Fibroblast of pulmonary artery (primary cell): ENCODE data around the gene LGALS1.
A peak's percentile ranks its signal among the peaks of the same experiment; 100 is the strongest.
"Not testable (repeated sequence)": the region's sequence is repeated elsewhere in the genome, so short reads cannot be mapped to it uniquely, and the experiment has no call there.

ENCODE experiments used
- DNase-seq: peaks from one replicate; pipeline ENCODE4 v3.0.0-alpha.2; 2010; ENCODE audit warnings: low read depth
- H3K4me3 ChIP-seq: replicated peaks from 2 replicates; pipeline ENCODE4 v1.5.1; 2011; ENCODE audit warnings: low read depth, mild to moderate bottlenecking, control low read depth, low read length, moderate library complexity
- CTCF ChIP-seq: IDR thresholded peaks from 2 replicates; pipeline ENCODE4 v1.5.1; 2011; ENCODE audit warnings: mild to moderate bottlenecking, control low read depth, low read length, inconsistent platforms; ENCODE audit errors: missing control alignments

Gene LGALS1

GRCh38 chr22:37692627-37693285, 17.3 kb downstream of the LGALS1 start:
- no peak for TF ChIP-seq CTCF
- no peak for DNase-seq
- no peak overlapping the region for H3K4me3 ChIP-seq

DNA sequence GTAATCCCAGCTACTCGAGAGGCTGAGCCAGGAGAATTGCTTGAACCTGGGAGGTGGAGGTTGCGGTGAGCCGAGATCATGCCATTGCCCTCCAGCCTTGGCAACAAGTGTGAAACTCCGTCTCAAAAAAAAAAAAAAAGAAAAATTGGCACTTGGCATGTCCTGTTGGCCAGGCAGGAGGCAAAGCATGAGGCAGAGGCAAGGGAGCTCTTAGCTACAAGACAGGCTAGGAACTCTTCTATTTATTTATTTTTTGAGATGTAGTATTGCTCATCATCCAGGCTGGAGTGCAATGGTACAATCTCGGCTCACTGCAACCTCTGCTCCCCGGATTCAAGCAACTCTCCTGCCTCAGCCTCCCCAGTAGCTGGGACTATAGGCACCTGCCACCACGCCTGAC, 18.7 kb downstream of the LGALS1 start:
- not testable (repeated sequence) for H3K4me3 ChIP-seq, DNase-seq

GRCh38 chr22:37696260-37696656, 20.8 kb downstream of the LGALS1 start:
- H3K4me3 ChIP-seq = peak overlapping the region; percentile 33
- not testable (repeated sequence) for DNase-seq

- DNase-seq = peak; percentile 93
- TF ChIP-seq CTCF = peak; percentile 40
- peak within 1 kb of the TSS; percentile 33 for H3K4me3 ChIP-seq
These were observed 21.5 kb downstream of the LGALS1 start, which contains the start of gene TRIOBP for GRCh38 chr22:37696657-37697537. Gene TRIOBP (plus strand): TSS chr22:37697048. CDS start chr22:37701366, 4,318 bp downstream.

DNA sequence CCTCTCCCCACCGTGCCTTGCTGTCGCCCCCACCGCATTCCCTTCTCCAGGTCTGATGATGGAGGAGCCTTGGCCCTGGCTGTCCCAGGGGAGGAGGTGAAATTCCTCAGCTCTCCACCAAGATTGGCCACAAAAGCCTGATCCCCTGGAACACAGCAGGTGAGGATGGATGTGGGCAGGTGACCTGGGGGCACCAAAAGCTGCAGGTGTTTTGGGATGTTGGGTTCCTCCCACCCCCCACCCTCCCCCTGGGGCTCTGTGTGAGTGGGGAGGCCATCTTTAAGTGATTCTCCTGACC, 22.1 kb downstream of the LGALS1 start:
- DNase-seq = no peak
- TF ChIP-seq CTCF = no peak
- no peak overlapping the region for H3K4me3 ChIP-seq

GRCh38 chr22:37701141-37701786, 25.8 kb downstream of the LGALS1 start:
- peak; percentile 72 for DNase-seq
- TF ChIP-seq CTCF = no peak
- no peak overlapping the region for H3K4me3 ChIP-seq

DNA sequence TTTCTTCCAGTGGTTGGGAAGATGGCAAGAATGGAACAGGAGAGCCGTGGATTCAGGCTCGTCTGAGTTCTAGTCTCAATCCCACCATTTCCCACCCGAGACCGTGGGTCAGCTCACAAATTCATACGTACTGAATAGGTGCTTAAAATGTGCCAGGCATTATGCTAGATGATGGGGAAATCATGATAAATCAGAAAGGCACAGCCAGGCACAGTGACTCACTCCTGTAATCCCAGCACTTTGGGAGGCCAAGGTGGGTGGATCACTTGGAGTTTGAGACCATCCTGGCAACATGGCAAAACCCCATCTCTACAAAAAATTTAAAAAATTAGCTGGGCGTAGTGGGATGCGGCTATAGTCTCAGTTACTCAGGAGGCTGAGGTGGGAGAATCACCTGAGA, 28.5 kb downstream of the LGALS1 start:
- no peak for DNase-seq

More for the DNA sequence above, 28.5 kb downstream of the LGALS1 start:
- TF ChIP-seq CTCF = no peak
- H3K4me3 ChIP-seq = no peak overlapping the region
